Cerebellar cortex (tissue), 1 donor: ENCODE results near the gene TOR4A.

ENCODE experiments used
- DNase-seq: peaks from one replicate; pipeline ENCODE4 v3.0.0-alpha.2; 2015; ENCODE audit warnings: low spot score

TOR4A gene

GRCh38 chr9:137306850-137307254, 29.3 kb downstream of the TOR4A start:
- no peak for DNase-seq

- DNase-seq = no peak
These were observed 29.9 kb downstream of the TOR4A start for GRCh38 chr9:137307255-137308056.

- no peak for DNase-seq
These were observed 30.6 kb downstream of the TOR4A start for GRCh38 chr9:137308057-137308619.

- no peak for DNase-seq
These were observed 32.1 kb downstream of the TOR4A start for GRCh38 chr9:137309368-137310188.

GRCh38 chr9:137310189-137311052, 32.9 kb downstream of the TOR4A start:
- no peak for DNase-seq

GRCh38 chr9:137311171-137311985, 33.9 kb downstream of the TOR4A start:
- no peak for DNase-seq

- DNase-seq = no peak
These were observed 34.7 kb downstream of the TOR4A start for GRCh38 chr9:137311986-137312851.

- no peak for DNase-seq
These were observed 35.4 kb downstream of the TOR4A start for GRCh38 chr9:137312852-137313325.

- DNase-seq = no peak
These were observed 35.9 kb downstream of the TOR4A start for GRCh38 chr9:137313326-137313936.

GRCh38 chr9:137313956-137314560, 36.5 kb downstream of the TOR4A start:
- DNase-seq = no peak

GRCh38 chr9:137314561-137315560, 37.3 kb downstream of the TOR4A start:
- no peak for DNase-seq

- DNase-seq = no peak
These were observed 38.1 kb downstream of the TOR4A start for GRCh38 chr9:137315581-137316011.

- no peak for DNase-seq
These were observed 38.8 kb downstream of the TOR4A start for GRCh38 chr9:137316012-137316981.

- no peak for DNase-seq
These were observed 39.6 kb downstream of the TOR4A start for GRCh38 chr9:137317021-137317717.

GRCh38 chr9:137317718-137318511, 40.4 kb downstream of the TOR4A start:
- no peak for DNase-seq
